SK-N-SH (cell line): ENCODE data around the gene SRRM4. TPM values are rescaled to one million over a fixed set of nuclear protein-coding genes. Genes with fewer than 3 reads are reported as not detected.

Experiments used
- MEF2A ChIP-seq: IDR thresholded peaks from 2 replicates; pipeline ENCODE4 v1.4.0; 2012; ENCODE audit warnings: low read depth, borderline replicate concordance
- RFX5 ChIP-seq: IDR thresholded peaks from 2 replicates; pipeline ENCODE4 v1.6.1; 2012; ENCODE audit warnings: mild to moderate bottlenecking, improper control_type of control experiment, low read length
- polyA plus RNA-seq, 3 experiments: library from polyadenylated mRNA; depleted of rRNA; stranded (reverse); fragments of >200 nt; gene quantifications; 2 replicates each; pipeline ENCODE4 v1.2.3, GENCODE V29; 2012
- TF ChIP-seq, protein P1 (sequence below): IDR thresholded peaks from 2 replicates; pipeline ENCODE4 v1.4.0; 2012; ENCODE audit warnings: low read depth, borderline replicate concordance

The SRRM4 gene
- polyA plus RNA-seq, 1 of the 3 experiments (the other 2 are of a cell fraction) = 0.03 TPM

DNA sequence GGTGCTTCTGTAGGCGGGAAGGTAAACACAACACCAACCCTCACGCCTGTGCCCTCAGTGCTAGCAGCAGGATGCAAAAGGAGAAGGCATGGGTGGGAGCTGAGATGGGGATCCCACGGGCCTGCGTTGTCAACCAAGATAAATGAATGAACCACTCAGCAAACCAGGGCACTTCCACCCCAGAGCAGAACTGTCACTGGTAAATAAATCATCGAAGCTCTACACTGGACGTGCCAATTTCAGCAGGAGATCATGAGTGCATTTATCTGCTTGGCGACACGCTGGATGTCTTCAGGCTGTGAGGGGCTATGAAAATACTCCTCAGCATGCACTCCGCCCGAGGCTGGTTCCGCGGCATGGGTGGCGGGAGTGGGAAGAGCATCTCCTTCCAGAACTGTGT is 230.5 kb downstream of the SRRM4 start (continued):
- TF ChIP-seq, protein P1, sequence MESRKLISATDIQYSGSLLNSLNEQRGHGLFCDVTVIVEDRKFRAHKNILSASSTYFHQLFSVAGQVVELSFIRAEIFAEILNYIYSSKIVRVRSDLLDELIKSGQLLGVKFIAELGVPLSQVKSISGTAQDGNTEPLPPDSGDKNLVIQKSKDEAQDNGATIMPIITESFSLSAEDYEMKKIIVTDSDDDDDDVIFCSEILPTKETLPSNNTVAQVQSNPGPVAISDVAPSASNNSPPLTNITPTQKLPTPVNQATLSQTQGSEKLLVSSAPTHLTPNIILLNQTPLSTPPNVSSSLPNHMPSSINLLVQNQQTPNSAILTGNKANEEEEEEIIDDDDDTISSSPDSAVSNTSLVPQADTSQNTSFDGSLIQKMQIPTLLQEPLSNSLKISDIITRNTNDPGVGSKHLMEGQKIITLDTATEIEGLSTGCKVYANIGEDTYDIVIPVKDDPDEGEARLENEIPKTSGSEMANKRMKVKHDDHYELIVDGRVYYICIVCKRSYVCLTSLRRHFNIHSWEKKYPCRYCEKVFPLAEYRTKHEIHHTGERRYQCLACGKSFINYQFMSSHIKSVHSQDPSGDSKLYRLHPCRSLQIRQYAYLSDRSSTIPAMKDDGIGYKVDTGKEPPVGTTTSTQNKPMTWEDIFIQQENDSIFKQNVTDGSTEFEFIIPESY = no peak
- TF ChIP-seq MEF2A = no peak
- no peak for TF ChIP-seq RFX5

Other genes with a start within 250 kb of the SRRM4 start
- 1.2 and 1.6 TPM in 2 replicates for gene HSPB8, start 197.4 kb downstream of the SRRM4 start, polyA plus RNA-seq (2012; rRNA removed)